GM08714 (cell line): ENCODE results near the gene ARNT2.

Source experiments
- H3K4me3 ChIP-seq: fragments of 200-500 bp; sonication (Bioruptor generic); 2 replicates; pipeline ENCODE4 v1.5.1; 2014; ENCODE audit warnings: mild to moderate bottlenecking, low read length, inconsistent platforms
- ZNF274 ChIP-seq: IDR thresholded peaks from 2 replicates; pipeline ENCODE4 v1.6.1; 2012; ENCODE audit warnings: mild to moderate bottlenecking, low read depth, low read length

The ARNT2 gene

DNA sequence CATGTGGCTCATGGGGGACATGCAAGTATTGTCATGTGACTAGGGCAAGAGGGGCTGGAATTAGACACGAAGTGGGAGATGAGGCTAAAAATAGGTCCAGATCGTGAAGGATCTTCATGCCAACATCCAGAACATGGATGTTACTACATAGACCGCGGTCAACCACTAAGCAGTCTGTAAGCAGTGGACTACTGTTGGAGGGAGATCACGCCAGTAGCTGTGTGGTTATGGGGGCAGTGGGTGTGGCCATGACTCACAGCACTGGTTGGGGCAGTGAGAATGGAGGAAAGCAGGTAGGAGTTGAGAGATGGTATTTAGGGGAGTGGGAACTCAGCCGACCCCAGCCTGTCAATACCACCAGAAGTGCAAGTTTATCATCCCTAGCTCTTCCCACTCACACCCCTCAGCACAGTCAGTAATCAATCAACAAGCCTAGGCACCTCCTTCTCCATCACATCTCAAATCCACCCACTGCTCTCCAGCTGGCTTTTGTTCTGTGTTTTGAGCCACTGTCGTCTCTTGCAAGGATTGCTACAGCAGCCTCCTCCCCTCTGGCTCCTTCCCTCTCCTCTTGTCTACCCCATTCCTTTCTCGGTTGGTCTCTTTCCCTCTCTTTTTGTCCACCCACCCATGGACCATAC is 183.8 kb downstream of the ARNT2 start:
- no peak overlapping the region for H3K4me3 ChIP-seq
- TF ChIP-seq ZNF274: no peak

DNA sequence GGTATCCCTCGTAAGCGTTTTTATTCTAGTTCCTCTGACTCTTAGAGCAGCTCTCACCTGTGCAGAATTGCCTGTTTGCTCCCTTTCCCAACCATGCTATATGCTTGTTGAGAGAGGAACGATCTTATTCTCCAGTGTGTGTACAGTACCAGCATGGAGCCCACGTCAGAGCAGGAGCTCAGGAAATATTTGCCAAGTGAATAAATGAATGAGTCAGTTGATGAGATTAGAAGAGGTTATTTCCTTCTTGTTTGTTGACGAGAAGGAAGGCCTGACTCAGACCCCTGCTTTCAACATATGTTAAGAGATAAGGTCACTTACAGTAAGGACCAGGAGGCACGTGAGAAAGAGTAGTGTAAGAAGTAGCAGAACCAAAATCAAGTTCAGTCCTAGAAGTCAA is 184.6 kb downstream of the ARNT2 start:
- no peak overlapping the region for H3K4me3 ChIP-seq
- no peak for TF ChIP-seq ZNF274

DNA sequence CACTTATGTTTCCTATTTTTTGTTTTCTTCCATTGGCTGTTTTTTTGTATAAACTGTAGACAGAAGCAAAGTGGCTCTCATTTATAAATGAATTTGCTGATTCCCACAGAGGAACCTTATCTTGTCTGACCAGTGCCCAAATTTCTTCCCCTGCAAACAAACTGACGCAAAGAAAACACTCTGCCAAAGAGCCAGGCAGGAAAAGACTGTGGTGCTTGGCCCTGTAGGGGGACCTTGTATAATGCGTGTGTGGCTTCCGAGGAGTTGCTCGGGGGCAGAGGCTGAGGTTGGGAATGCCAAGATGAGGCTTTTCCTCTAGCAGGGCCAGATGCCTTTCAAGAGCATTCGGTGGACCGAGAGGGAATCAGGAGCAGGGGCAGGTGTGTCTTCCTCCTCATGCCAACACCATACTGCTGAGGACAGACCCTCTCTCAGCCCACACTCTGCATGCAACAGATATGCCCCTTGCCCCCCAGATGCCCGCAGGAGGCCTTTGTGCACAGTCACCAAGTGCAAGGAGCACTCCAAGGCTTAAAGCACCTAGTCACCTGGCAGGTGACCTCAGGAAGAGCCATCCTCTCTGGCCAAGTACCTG is 186.7 kb downstream of the ARNT2 start:
- TF ChIP-seq ZNF274: no peak

DNA sequence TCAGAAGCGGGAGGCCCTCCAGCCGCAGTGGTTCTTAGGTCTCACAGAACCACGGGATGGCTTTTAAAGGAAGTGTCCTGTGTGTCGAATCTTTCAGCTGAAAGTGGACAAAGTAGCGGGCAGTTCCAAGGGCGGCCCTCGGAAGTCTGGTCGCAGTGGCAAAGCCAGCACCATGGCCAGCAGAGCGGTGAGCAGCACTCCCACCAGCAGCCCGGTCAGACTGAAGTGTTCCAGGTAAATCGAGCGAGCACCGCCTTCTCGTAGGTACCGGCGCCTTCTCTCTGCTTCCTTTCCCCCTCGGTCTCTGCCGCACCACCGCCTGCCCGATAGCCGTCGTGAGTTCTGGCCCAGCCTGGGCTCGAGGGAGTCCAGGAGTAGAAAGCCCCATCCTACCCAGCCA is 187.3 kb downstream of the ARNT2 start:
- no peak for TF ChIP-seq ZNF274
- H3K4me3 ChIP-seq: no peak overlapping the region

More for the DNA sequence above, 186.7 kb downstream of the ARNT2 start:
- no peak overlapping the region for H3K4me3 ChIP-seq

DNA sequence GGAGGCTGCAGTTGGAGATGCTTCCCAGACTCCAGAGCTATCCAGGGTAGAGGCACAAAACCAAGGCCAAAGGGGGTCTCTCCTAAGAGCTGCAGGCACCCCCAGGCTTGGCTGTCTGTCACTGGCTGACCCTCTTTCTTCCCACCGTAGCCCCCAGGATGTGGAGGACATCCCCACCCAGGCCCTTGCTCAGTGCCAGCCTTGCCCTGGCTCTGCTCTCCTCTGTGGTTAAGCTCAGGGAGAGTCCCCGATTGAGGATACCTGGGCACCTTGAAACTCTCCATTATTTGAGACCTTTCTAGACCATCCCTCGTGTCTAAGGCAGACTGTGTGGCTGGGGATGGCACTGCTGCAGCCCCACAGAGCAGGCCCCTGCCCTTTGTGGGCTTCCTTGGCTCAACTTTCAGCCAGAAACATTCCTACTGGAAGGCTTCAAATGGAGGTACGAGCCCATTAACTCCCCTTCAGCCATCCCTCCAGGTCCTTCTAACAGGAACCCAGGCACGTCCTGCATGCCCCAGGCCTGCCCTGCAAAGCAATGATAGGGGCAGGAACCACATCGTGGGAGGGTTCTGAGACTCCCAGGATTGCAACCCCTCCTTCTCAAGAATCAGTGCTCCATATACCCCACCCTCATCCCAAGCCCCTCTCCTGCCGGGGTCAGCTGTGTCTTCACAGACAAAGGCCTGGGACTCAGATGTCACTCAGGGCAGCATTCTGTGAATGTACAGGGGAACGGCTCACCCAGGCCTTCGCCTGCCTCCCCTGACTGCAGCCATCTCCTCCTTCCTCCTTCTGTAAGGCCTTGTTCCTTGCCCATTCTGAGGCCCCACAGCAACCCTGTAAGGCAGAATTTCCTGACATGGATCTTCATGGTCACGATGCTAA is 188.0 kb downstream of the ARNT2 start:
- no peak overlapping the region for H3K4me3 ChIP-seq
- TF ChIP-seq ZNF274: no peak

DNA sequence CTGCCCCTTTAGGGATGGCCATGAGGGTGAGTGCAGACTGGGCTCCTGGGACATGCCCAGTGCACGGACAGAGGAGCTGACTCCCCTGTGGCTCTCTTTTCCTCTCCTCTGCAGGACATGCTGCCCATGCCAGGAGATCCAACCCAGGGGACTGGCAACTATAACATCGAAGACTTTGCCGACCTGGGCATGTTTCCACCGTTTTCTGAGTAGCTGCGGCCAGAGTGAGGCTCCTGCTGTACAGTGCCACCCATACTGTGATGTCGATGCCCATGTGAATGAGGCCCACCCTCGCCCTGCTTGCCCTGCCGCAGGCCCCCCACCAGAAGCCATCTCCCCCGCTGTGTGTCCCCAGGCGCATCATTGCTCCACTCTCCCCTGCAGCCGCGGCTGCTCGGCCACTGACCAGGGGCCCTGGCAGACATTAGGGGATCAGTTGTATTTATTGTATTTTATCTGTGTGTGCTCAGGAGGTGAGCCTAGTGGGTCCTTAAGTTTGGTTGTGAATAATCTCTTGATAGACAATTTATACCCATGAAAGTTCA is 189.4 kb downstream of the ARNT2 start:
- H3K4me3 ChIP-seq: no peak overlapping the region
- no peak for TF ChIP-seq ZNF274

DNA sequence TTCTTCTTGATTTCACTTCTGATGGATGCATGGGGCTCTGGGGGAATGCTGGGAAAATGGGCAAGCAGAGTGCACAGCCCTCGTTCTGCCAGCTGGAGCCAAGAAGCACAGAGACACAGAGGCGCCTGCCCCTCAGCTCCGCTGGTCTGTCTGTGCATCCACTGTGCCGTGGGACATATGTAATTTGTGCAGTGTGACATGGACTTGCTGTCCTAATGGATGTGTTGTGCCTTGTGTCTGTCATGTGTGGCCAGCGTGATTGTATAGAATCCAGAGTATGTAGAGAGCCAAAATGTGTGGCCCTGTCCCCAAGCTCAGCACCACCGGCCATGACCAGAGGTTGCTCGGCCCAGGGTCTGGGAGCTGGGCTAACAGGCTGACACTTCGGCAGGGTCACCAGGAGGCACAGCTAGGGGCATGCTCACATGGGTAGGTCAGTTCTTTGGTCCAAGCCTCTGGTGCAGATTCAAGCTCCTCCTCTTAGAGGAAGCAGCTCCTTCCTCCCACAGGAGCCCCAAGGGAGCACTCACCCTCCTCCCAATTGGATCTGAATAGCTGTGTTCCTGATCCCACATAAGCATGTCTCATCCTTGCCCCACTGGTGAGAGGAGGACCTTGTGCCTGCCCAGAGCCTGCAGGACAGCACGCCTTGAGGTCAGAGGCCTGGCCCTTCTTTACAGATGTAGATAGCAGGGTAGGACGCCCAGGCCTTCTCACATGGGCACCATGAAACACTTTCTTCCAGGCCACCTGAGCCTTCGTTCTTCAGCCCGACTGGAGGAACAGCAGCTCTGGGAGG is 190.1 kb downstream of the ARNT2 start:
- no peak for TF ChIP-seq ZNF274
- H3K4me3 ChIP-seq: no peak overlapping the region

DNA sequence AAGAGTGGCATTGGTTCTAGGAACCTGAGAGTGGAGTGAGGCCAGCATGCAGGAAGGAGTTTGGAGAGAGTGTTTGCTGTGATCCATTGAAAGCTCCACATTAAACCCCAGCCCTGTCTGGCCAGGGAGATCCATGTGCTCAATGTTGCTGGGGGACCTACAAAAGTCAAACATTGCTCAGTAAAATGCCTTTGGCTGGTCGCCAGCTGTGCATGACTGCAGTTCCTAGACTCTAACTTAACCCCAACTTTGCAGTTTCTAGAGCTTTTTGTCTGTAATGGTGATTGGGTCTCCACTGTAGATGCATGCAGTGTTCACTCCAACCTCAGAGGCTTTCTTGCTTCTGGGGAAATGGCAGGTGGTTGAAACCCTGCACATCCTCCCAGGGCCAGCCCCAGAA is 191.2 kb downstream of the ARNT2 start:
- TF ChIP-seq ZNF274: no peak
- no peak overlapping the region for H3K4me3 ChIP-seq

DNA sequence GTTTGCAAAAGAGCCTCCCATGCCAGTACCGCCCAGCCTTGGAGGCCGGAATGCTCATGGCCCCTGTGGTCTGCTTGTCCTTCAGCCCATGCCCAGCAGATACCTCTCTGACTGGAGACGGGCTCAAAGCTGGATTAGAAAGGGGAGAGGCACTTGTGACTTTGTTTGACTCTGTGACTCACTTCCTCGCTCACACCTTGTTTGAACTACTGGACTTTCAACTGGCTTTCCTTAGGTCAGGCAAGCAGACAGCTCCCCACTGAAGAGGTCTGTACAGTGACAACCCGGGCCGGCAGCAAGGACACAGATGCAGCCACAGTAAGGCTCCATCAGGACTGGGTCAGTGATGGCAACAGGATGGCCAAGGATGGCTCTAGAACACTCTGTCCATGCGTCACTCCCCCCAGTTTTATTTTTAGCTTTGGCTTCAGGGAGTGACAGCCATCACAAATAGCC is 192.4 kb downstream of the ARNT2 start:
- TF ChIP-seq ZNF274: no peak
- no peak overlapping the region for H3K4me3 ChIP-seq

DNA sequence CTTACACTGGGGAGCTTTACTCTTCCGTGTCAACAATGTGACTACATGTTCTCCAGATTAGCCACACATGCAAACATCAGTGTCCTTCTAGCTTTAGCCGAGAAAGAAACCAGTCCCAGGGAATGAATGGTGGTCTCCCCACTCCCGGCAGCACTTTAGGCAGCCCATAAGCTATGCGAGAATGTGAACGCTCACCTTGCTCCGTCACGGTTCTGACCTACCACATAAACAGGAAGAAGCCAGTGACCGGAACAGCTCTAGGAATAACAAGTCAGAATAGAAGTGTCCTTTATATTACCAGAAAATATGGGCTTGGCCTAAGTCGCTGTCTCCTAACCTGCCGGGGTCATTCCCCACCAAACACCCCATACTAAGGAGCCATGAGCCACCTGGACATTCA is 192.9 kb downstream of the ARNT2 start:
- no peak overlapping the region for H3K4me3 ChIP-seq
- TF ChIP-seq ZNF274: no peak

DNA sequence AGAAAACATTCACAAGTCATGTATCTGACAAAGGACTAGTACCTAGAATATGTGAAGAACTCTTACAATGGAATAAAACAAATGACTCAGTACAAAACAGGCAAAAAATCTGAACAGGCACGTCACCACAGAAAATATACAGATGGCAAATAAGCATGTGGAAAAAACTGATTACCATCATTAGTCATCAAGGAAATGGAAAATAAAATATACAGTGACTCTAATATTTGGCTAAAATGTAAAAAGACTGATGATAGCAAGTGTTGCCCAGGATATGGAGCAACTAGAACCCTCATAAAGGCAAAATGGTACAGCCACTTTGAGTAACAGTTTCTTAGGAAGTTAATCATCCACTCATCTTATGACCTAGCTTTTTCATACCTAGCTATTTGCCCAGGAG is 195.2 kb downstream of the ARNT2 start:
- no peak for TF ChIP-seq ZNF274
- H3K4me3 ChIP-seq: no peak overlapping the region

DNA sequence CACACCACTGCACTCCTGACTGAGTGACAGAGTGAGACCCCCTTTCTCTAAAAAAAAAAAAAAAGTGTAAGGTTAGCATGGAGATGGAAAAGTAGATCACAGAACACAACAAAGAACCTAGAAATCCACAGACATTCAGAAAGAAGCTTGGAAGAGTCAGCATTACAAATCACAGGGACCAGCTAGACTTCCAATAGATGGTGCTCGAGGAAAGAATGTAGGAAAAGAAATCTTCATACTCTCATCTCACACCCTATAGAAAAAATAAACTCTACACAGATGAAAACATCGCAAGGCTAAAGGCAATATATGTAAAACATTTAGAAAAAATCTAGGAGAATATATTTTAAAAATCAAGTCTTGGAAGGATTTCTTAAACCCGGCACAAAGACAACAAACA is 196.4 kb downstream of the ARNT2 start:
- H3K4me3 ChIP-seq: no peak overlapping the region
- TF ChIP-seq ZNF274: no peak

DNA sequence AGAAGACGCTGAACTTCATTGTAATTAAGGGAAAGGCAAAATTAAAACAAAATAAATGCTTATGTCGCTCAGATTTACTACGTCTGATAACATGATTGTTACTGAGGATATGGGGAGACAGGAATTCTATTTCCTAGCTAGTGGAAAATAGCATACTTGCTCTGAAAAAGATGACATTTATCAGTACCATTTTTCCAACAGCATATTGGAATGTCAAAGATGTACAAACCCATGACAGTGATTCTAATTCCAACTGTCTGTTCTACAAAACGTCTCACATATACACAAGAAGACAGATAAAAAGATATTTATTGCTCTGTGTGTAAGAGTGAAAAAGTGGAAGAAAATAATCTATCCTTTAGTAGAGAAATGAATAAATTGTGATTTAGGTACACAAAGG is 197.1 kb downstream of the ARNT2 start:
- no peak overlapping the region for H3K4me3 ChIP-seq
- no peak for TF ChIP-seq ZNF274
